Measurements from ENCODE around the gene ZMIZ2. TPM values are rescaled to one million over a fixed set of nuclear protein-coding genes. Genes with fewer than 3 reads are reported as not detected.
A peak's percentile ranks its signal among the peaks of the same experiment; 100 is the strongest.
"Not testable (repeated sequence)": the region's sequence is repeated elsewhere in the genome, so short reads cannot be mapped to it uniquely, and the experiment has no call there.

The ZMIZ2 gene
- polyA plus RNA-seq (ENCODE audit: low read depth in 6 of 6) = 10 to 100 TPM in 5 of 6 donors, 1 to 10 TPM in 1; 5.8 to 22.8 (median 13.4) TPM

GRCh38 chr7:44748045-44748947 is at the start of gene ZMIZ2:
Gene ZMIZ2 (plus strand): TSS chr7:44748847. CDS start chr7:44756250, 7,403 bp downstream.
- DNase-seq (peak; percentile 92), ATAC-seq (ENCODE audit: low read depth in 2 of 2) (peak; percentile 66 to 69)
- Mint-ChIP-seq H3K36me3 (peaks cover 0 to 14% of the 10 kb centered on the region in 2 donors), H3K9me3 (no peaks in the 10 kb centered on the region), H3K27ac (peak within 1 kb of the TSS; percentile 96 to 99 (median 98)), H3K4me1 (peaks cover 39 to 58% (median 45%) of the 10 kb centered on the region in 3 donors), H3K4me3 (peak within 1 kb of the TSS; percentile 90 to 95 (median 93)), H3K27me3 (no peaks in the 10 kb centered on the region)

GRCh38 chr7:44699598-44699997 is 49.0 kb upstream of the ZMIZ2 start:
- H3K9me3 Mint-ChIP-seq; H3K27me3 Mint-ChIP-seq; DNase-seq; H3K4me1 Mint-ChIP-seq; ATAC-seq (ENCODE audit: low read depth in 2 of 2); H3K4me3 Mint-ChIP-seq: not testable (repeated sequence)
- peaks cover 5 to 24% of the 10 kb centered on the region in 2 donors for H3K36me3 Mint-ChIP-seq
- H3K27ac Mint-ChIP-seq = peak overlapping the region in 2 of 6 donors; percentile 38 to 49

- ATAC-seq (ENCODE audit: low read depth in 2 of 2) = no peak
- Mint-ChIP-seq H3K27ac (peak overlapping the region in 3 of 6 donors; percentile 6 to 82 (median 74)), H3K9me3 (peaks cover 0 to 3% (median 0%) of the 10 kb centered on the region in 7 donors), H3K27me3 (no peaks in the 10 kb centered on the region), H3K36me3 (peaks cover 5 to 22% of the 10 kb centered on the region in 2 donors), H3K4me1 (peaks cover 0 to 3% (median 0%) of the 10 kb centered on the region in 3 donors), H3K4me3 (peak overlapping the region in 1 of 8 donors; percentile 72)
- DNase-seq = no peak
These were observed 48.3 kb upstream of the ZMIZ2 start for GRCh38 chr7:44700322-44700721.

- ATAC-seq (ENCODE audit: low read depth in 2 of 2); H3K27me3 Mint-ChIP-seq; H3K4me1 Mint-ChIP-seq; DNase-seq; H3K9me3 Mint-ChIP-seq: not testable (repeated sequence)
- H3K36me3 Mint-ChIP-seq = peaks cover 0 to 13% of the 10 kb centered on the region in 2 donors
- peak overlapping the region in 1 of 8 donors; percentile 29 for H3K4me3 Mint-ChIP-seq
- H3K27ac Mint-ChIP-seq = peak overlapping the region in 2 of 6 donors; percentile 22 to 60
These were observed 45.3 kb upstream of the ZMIZ2 start for GRCh38 chr7:44703391-44703790.

- Mint-ChIP-seq H3K4me3 (no peak overlapping the region), H3K27ac (no peak overlapping the region), H3K4me1 (peaks cover 0 to 3% (median 0%) of the 10 kb centered on the region in 3 donors), H3K36me3 (peaks cover 0 to 13% of the 10 kb centered on the region in 2 donors), H3K27me3 (no peaks in the 10 kb centered on the region), H3K9me3 (peaks cover 0 to 3% (median 0%) of the 10 kb centered on the region in 7 donors)
- ATAC-seq (ENCODE audit: low read depth in 2 of 2) (no peak), DNase-seq (no peak)
These were observed 44.7 kb upstream of the ZMIZ2 start for GRCh38 chr7:44703921-44704320.

GRCh38 chr7:44705434-44705833 is 43.2 kb upstream of the ZMIZ2 start:
- DNase-seq (no peak), ATAC-seq (ENCODE audit: low read depth in 2 of 2) (no peak)
- Mint-ChIP-seq H3K4me3 (no peak overlapping the region), H3K27me3 (no peaks in the 10 kb centered on the region), H3K9me3 (peaks cover 0 to 2% (median 0%) of the 10 kb centered on the region in 7 donors), H3K4me1 (peaks cover 0 to under 1% (median 0%) of the 10 kb centered on the region in 3 donors), H3K36me3 (peaks cover 0 to 4% of the 10 kb centered on the region in 2 donors), H3K27ac (no peak overlapping the region)

- ATAC-seq (ENCODE audit: low read depth in 2 of 2) (no peak), DNase-seq (no peak)
- Mint-ChIP-seq H3K27ac (peak overlapping the region in 1 of 6 donors; percentile 74), H3K36me3 (no peaks in the 10 kb centered on the region), H3K4me1 (peaks cover 0 to 1% (median 0%) of the 10 kb centered on the region in 3 donors), H3K4me3 (no peak overlapping the region), H3K9me3 (peaks cover 0 to 2% (median 0%) of the 10 kb centered on the region in 7 donors), H3K27me3 (no peaks in the 10 kb centered on the region)
These were observed 41.7 kb upstream of the ZMIZ2 start for GRCh38 chr7:44706788-44707557.

GRCh38 chr7:44707558-44708230 is 41.0 kb upstream of the ZMIZ2 start:
- peaks cover 0 to 3% (median 0%) of the 10 kb centered on the region in 3 donors for H3K4me1 Mint-ChIP-seq
- no peaks in the 10 kb centered on the region for H3K36me3 Mint-ChIP-seq
- ATAC-seq (ENCODE audit: low read depth in 2 of 2) (no peak), DNase-seq (no peak)
- H3K27me3 Mint-ChIP-seq = no peaks in the 10 kb centered on the region
- H3K9me3 Mint-ChIP-seq = peaks cover 0 to 2% (median 0%) of the 10 kb centered on the region in 7 donors
- peak overlapping the region in 4 of 6 donors; percentile 31 to 81 (median 75) for H3K27ac Mint-ChIP-seq
- H3K4me3 Mint-ChIP-seq = no peak overlapping the region

- Mint-ChIP-seq H3K4me3 (no peak overlapping the region), H3K27me3 (no peaks in the 10 kb centered on the region), H3K27ac (peak overlapping the region in 2 of 6 donors; percentile 37 to 69), H3K36me3 (no peaks in the 10 kb centered on the region), H3K4me1 (peaks cover 0 to 3% (median 0%) of the 10 kb centered on the region in 3 donors), H3K9me3 (peaks cover 0 to 2% (median 0%) of the 10 kb centered on the region in 7 donors)
- ATAC-seq (ENCODE audit: low read depth in 2 of 2) = no peak
- no peak for DNase-seq
These were observed 39.4 kb upstream of the ZMIZ2 start for GRCh38 chr7:44709011-44709915.

- peak overlapping the region in 4 of 6 donors; percentile 27 to 70 (median 50) for H3K27ac Mint-ChIP-seq
- H3K36me3 Mint-ChIP-seq = no peaks in the 10 kb centered on the region
- no peaks in the 10 kb centered on the region for H3K27me3 Mint-ChIP-seq
- H3K4me1 Mint-ChIP-seq = peaks cover 0 to 3% (median 0%) of the 10 kb centered on the region in 3 donors
- ATAC-seq (ENCODE audit: low read depth in 2 of 2) = no peak
- DNase-seq = no peak
- no peaks in the 10 kb centered on the region for H3K9me3 Mint-ChIP-seq
- H3K4me3 Mint-ChIP-seq = no peak overlapping the region
These were observed 38.6 kb upstream of the ZMIZ2 start for GRCh38 chr7:44709945-44710596.

- ATAC-seq (ENCODE audit: low read depth in 2 of 2) = no peak
- Mint-ChIP-seq H3K27me3 (peaks cover 0 to 4% (median 0%) of the 10 kb centered on the region in 3 donors), H3K27ac (peak overlapping the region in 2 of 6 donors; percentile 23 to 64), H3K36me3 (no peaks in the 10 kb centered on the region), H3K4me1 (peaks cover 0 to 3% (median 0%) of the 10 kb centered on the region in 3 donors), H3K9me3 (no peaks in the 10 kb centered on the region), H3K4me3 (no peak overlapping the region)
- no peak for DNase-seq
These were observed 37.1 kb upstream of the ZMIZ2 start for GRCh38 chr7:44711528-44711927.
